H1 (cell line): ENCODE measurements around the gene EPS8. TPM values are rescaled to one million over a fixed set of nuclear protein-coding genes. Genes with fewer than 3 reads are reported as not detected.

Experiments used
- CTCF ChIA-PET: fragments of 300-600 bp; sonication (Branson Sonifier 250); formaldehyde crosslinking; loops from one replicate; lab custom pipeline; 2021; ENCODE audit not compliant: partially characterized antibody; lab: Charles Lee
- POLR2A ChIA-PET: fragments of 300-600 bp; sonication (Branson Sonifier 250); formaldehyde crosslinking; loops from one replicate; lab custom pipeline; 2021; ENCODE audit warnings: inconsistent platforms; ENCODE audit not compliant: partially characterized antibody; lab: Charles Lee
- DNase-seq, 2 experiments: peaks; one replicate each; pipeline versions ENCODE4 v3.0.0 to v3.0.0-alpha.2; 2010 to 2022; ENCODE audit warnings: low spot score in 2 of 2, low read depth in 1 of 2, mixed read lengths in 1 of 2
- FAIRE-seq: peaks from 2 replicates; lab custom pipeline; 2011; peaks lifted over from hg19 to GRCh38; lab: Jason Lieb, UNC
- H2AFZ ChIP-seq: 2 replicates; pipeline ENCODE4 v1.8.1; 2012; ENCODE audit warnings: low read length, inconsistent platforms
- H2AK5ac ChIP-seq: 2 replicates; pipeline ENCODE4 v1.6.1; 2013; ENCODE audit warnings: low read depth, low read length
- H2BK120ac ChIP-seq: replicated peaks from 2 replicates; pipeline ENCODE3; 2013; ENCODE audit warnings: low read depth, low read length, inconsistent platforms
- H2BK12ac ChIP-seq: 2 replicates; pipeline ENCODE4 v1.6.1; 2013; ENCODE audit warnings: low read depth, low read length
- H2BK15ac ChIP-seq: 2 replicates; pipeline ENCODE4 v1.6.1; 2013; ENCODE audit warnings: low read length
- H2BK20ac ChIP-seq: 2 replicates; pipeline ENCODE4 v1.6.1; 2013; ENCODE audit warnings: low read length
- H2BK5ac ChIP-seq: 2 replicates; pipeline ENCODE4 v1.6.1; 2013; ENCODE audit warnings: low read depth, low read length
- H3K14ac ChIP-seq: 2 replicates; pipeline ENCODE4 v1.6.1; 2013; ENCODE audit warnings: inconsistent platforms; ENCODE audit not compliant: insufficient read length
- H3K18ac ChIP-seq: 2 replicates; pipeline ENCODE4 v1.6.1; 2013; ENCODE audit warnings: low read length; ENCODE audit errors: extremely low read depth
- H3K23ac ChIP-seq: 2 replicates; pipeline ENCODE4 v1.6.1; 2013; ENCODE audit warnings: inconsistent platforms; ENCODE audit not compliant: insufficient read length
- H3K23me2 ChIP-seq: 2 replicates; pipeline ENCODE4 v1.6.1; 2013; ENCODE audit warnings: low read depth, low read length
- H3K27ac ChIP-seq: 2 replicates; pipeline ENCODE4 v1.6.1; 2011; ENCODE audit warnings: low read depth, low read length, inconsistent platforms
- H3K27me3 ChIP-seq, 4 experiments: replicated peaks in 1 of 4; 1 replicate in 1 of 4; 2 replicates in 3 of 4; pipeline versions ENCODE4 v1.6.1 to v1.8.1; 2011 to 2013; ENCODE audit warnings: low read length in 3 of 4, mild to moderate bottlenecking in 3 of 4, inconsistent platforms in 2 of 4, mixed read lengths in 2 of 4, moderate library complexity in 1 of 4; ENCODE audit not compliant: control insufficient read depth in 3 of 4, insufficient read depth in 3 of 4; ENCODE audit errors: extremely low read depth in 1 of 4
- H3K36me3 ChIP-seq, 4 experiments: 2 replicates each; pipeline versions ENCODE4 v1.6.1 to v1.8.1; 2011 to 2013; ENCODE audit warnings: mild to moderate bottlenecking in 4 of 4, low read length in 3 of 4, moderate library complexity in 2 of 4, control low read depth in 1 of 4, inconsistent platforms in 1 of 4; ENCODE audit not compliant: insufficient read depth in 4 of 4, control insufficient read depth in 2 of 4
- H3K4ac ChIP-seq: replicated peaks from 2 replicates; pipeline ENCODE3; 2013; ENCODE audit warnings: low read length, low read depth, mixed read lengths, inconsistent platforms; ENCODE audit not compliant: insufficient read length
- H3K4me1 ChIP-seq, 4 experiments: replicated peaks in 1 of 4; 1 replicate in 1 of 4; 2 replicates in 3 of 4; pipeline versions ENCODE4 v1.6.1 to v1.8.1; 2011 to 2013; ENCODE audit warnings: low read length in 3 of 4, inconsistent platforms in 2 of 4, mixed read lengths in 1 of 4; ENCODE audit not compliant: insufficient read depth in 4 of 4, control insufficient read depth in 3 of 4
- H3K4me2 ChIP-seq, 2 experiments: 2 replicates each; pipeline versions ENCODE4 v1.6.1 to v1.8.1; 2011 to 2013; ENCODE audit warnings: low read depth in 2 of 2, low read length in 2 of 2, control low read depth in 1 of 2, inconsistent platforms in 1 of 2, mild to moderate bottlenecking in 1 of 2; ENCODE audit not compliant: insufficient read depth in 1 of 2
- H3K4me3 ChIP-seq, 4 experiments: fragments of 200-600, 300-600 bp in 1 of 4; sonication (generic), shearing (Covaris generic), sonication (Bioruptor Twin) in 1 of 4; 2 replicates each; pipeline versions ENCODE4 v1.5.1 to v1.8.1; 2011 to 2016; ENCODE audit warnings: low read length in 4 of 4, low read depth in 3 of 4, control low read depth in 2 of 4, inconsistent platforms in 2 of 4, mild to moderate bottlenecking in 2 of 4, mixed read lengths in 1 of 4, moderate library complexity in 1 of 4; ENCODE audit not compliant: insufficient read depth in 2 of 4; ENCODE audit errors: extremely low read depth in 1 of 4
- H3K56ac ChIP-seq: replicated peaks from 2 replicates; pipeline ENCODE3; 2013; ENCODE audit warnings: low read depth, mild to moderate bottlenecking, mixed read lengths, low read length, inconsistent platforms; ENCODE audit not compliant: insufficient read length
- H3K79me1 ChIP-seq: 2 replicates; pipeline ENCODE4 v1.6.1; 2013; ENCODE audit warnings: low read depth, low read length, control low read depth
- H3K79me2 ChIP-seq, 2 experiments: 2 replicates each; pipeline versions ENCODE4 v1.6.1 to v1.8.1; 2012 to 2013; ENCODE audit warnings: low read length in 2 of 2, mild to moderate bottlenecking in 2 of 2, inconsistent platforms in 1 of 2; ENCODE audit not compliant: insufficient read depth in 2 of 2, control insufficient read depth in 1 of 2
- H3K9ac ChIP-seq, 4 experiments: replicated peaks in 1 of 4; 1 replicate in 1 of 4; 2 replicates in 3 of 4; pipeline versions ENCODE4 v1.6.1 to v1.8.1; 2011 to 2013; ENCODE audit warnings: low read depth in 3 of 4, low read length in 3 of 4, control low read depth in 2 of 4, mild to moderate bottlenecking in 2 of 4, moderate library complexity in 2 of 4, inconsistent platforms in 1 of 4; ENCODE audit errors: extremely low read depth in 1 of 4
- H3K9me3 ChIP-seq, 2 experiments: 2 replicates each; pipeline versions ENCODE4 v1.6.1 to v1.8.1; 2012 to 2013; ENCODE audit warnings: mild to moderate bottlenecking in 2 of 2, moderate library complexity in 2 of 2, control low read depth in 1 of 2, inconsistent platforms in 1 of 2, low read depth in 1 of 2, low read length in 1 of 2, mixed read lengths in 1 of 2; ENCODE audit not compliant: insufficient read depth in 2 of 2
- H4K20me1 ChIP-seq, 2 experiments: replicated peaks in 1 of 2; 2 replicates each; pipeline versions ENCODE3 to v1.8.1; 2011 to 2013; ENCODE audit warnings: inconsistent platforms in 2 of 2, low read length in 2 of 2, mild to moderate bottlenecking in 1 of 2; ENCODE audit not compliant: insufficient read depth in 2 of 2, control insufficient read depth in 1 of 2
- H4K5ac ChIP-seq: 2 replicates; pipeline ENCODE4 v1.6.1; 2013; ENCODE audit warnings: low read length, low read depth, mixed read lengths, inconsistent platforms; ENCODE audit not compliant: insufficient read length
- H4K8ac ChIP-seq: 2 replicates; pipeline ENCODE4 v1.8.0; 2013; ENCODE audit warnings: mild to moderate bottlenecking, moderate library complexity, low read length, inconsistent platforms; ENCODE audit not compliant: insufficient read depth; ENCODE audit errors: extremely low read depth
- H4K91ac ChIP-seq: replicated peaks from 2 replicates; pipeline ENCODE3; 2013; ENCODE audit warnings: low read length, mixed read lengths, inconsistent platforms; ENCODE audit not compliant: insufficient read length
- ATF3 ChIP-seq: IDR thresholded peaks from 2 replicates; pipeline ENCODE4 v1.6.1; 2011; ENCODE audit warnings: low read depth, mild to moderate bottlenecking, low read length; ENCODE audit not compliant: insufficient read depth
- CEBPB ChIP-seq: IDR thresholded peaks from 2 replicates; pipeline ENCODE4 v1.6.1; 2012; ENCODE audit warnings: low read depth, low read length
- CREB1 ChIP-seq: IDR thresholded peaks from 2 replicates; pipeline ENCODE4 v1.6.1; 2012; ENCODE audit warnings: inconsistent platforms
- CTCF ChIP-seq, 3 experiments: IDR thresholded peaks; 1 replicate in 2 of 3; 2 replicates in 1 of 3; pipeline versions ENCODE4 v1.5.1 to v1.6.1; 2011; ENCODE audit warnings: low read length in 3 of 3, mild to moderate bottlenecking in 3 of 3, inconsistent platforms in 2 of 3, low read depth in 1 of 3, moderate library complexity in 1 of 3; ENCODE audit not compliant: insufficient read depth in 1 of 3; ENCODE audit errors: control extremely low read depth in 1 of 3
- EZH2 ChIP-seq: fragments of 200-600 bp; sonication (generic); IDR thresholded peaks from 2 replicates; pipeline ENCODE4 v1.7.1; 2012; ENCODE audit warnings: low read depth, mild to moderate bottlenecking, moderate library complexity, low read length, inconsistent platforms; ENCODE audit not compliant: severe bottlenecking
- GABPA ChIP-seq: IDR thresholded peaks from 2 replicates; pipeline ENCODE4 v1.6.1; 2011; ENCODE audit warnings: mild to moderate bottlenecking, low read length, moderate library complexity, borderline replicate concordance; ENCODE audit not compliant: insufficient read depth
- GTF2F1 ChIP-seq: IDR thresholded peaks from 2 replicates; pipeline ENCODE4 v1.6.1; 2012; ENCODE audit warnings: low read depth, low read length, improper control_type of control experiment, borderline replicate concordance
- KDM4A ChIP-seq: IDR thresholded peaks from one replicate; pipeline ENCODE4 v1.7.1; 2012; ENCODE audit warnings: low read depth, mild to moderate bottlenecking, moderate library complexity, low read length, inconsistent platforms; ENCODE audit not compliant: severe bottlenecking
- SP1 ChIP-seq: IDR thresholded peaks from 2 replicates; pipeline ENCODE4 v1.6.1; 2011; ENCODE audit warnings: low read depth, low read length
- SUZ12 ChIP-seq: fragments of 200-600 bp; sonication (generic); IDR thresholded peaks from 2 replicates; pipeline ENCODE4 v1.6.1; 2012; ENCODE audit warnings: mild to moderate bottlenecking, inconsistent platforms, low read length, moderate library complexity, mixed read lengths
- TBP ChIP-seq: IDR thresholded peaks from 2 replicates; pipeline ENCODE4 v1.6.1; 2011; ENCODE audit warnings: low read depth, low read length, improper control_type of control experiment
- TEAD4 ChIP-seq: IDR thresholded peaks from 2 replicates; pipeline ENCODE4 v1.6.1; 2012; ENCODE audit warnings: low read depth, low read length, inconsistent platforms, mixed read lengths
- WGBS, 2 experiments: shearing (Covaris generic) in 1 of 2; methylation state at CpG; one replicate each; pipeline versions ENCODE4 v1.1.6 to v1.1.7; 2013 to 2015; ENCODE audit warnings: low lambda C conversion rate in 2 of 2, mixed read lengths in 2 of 2, inconsistent platforms in 1 of 2, low coverage in 1 of 2, missing lambda C conversion rate in 1 of 2; ENCODE audit not compliant: insufficient replicate concordance in 2 of 2, insufficient coverage in 1 of 2, insufficient read length in 1 of 2; ENCODE audit errors: extremely low coverage in 1 of 2, missing lambda C conversion rate in 1 of 2; 5-methylcytosine and 5-hydroxymethylcytosine counted together
- polyA plus RNA-seq, 7 experiments: library from polyadenylated mRNA; depleted of rRNA in 3 of 7; stranded (reverse) in 5 of 7; unstranded in 2 of 7; fragments of >200 nt in 5 of 7; fragments of 200-250 nt in 2 of 7; gene quantifications; 1 replicate in 5 of 7; 2 replicates in 1 of 7; 4 replicates in 1 of 7; pipeline versions ENCODE4 v1.2.1 to v1.2.3, GENCODE V29; 2011 to 2013; ENCODE audit warnings: missing spikeins in 2 of 7, mixed read lengths in 2 of 7
- total RNA-seq: library from RNA; stranded (reverse); fragmentation: NEBNext Ultra II Directional; extraction: Animal tissue kit (Norgen Biotek cat#: 25700); gene quantifications from 2 replicates; pipeline ENCODE4 v1.2.1, GENCODE V29; 2021

EPS8 gene
- total and polyA plus RNA-seq, 2 of the 8 experiments (the other 6 are each of a cell fraction or from before 2014, with no cell fraction given), result 3.0 to 4.6 TPM

- Histone ChIP-seq H3K23ac (no peak overlapping the region), H3K27me3 (no peaks in the 10 kb centered on the region), H2BK15ac (no peak overlapping the region), H3K79me1 (no peaks in the 10 kb centered on the region), H3K23me2 (no peaks in the 10 kb centered on the region), H3K4me2 (no peak overlapping the region), H2BK5ac (no peak overlapping the region), H4K91ac (no peak overlapping the region), H2AK5ac (no peak overlapping the region), H3K18ac (no peak overlapping the region), H3K9ac (no peak overlapping the region), H3K27ac (no peak overlapping the region), H3K56ac (no peak overlapping the region), H3K9me3 (no peaks in the 10 kb centered on the region), H2AFZ (no peak overlapping the region), H3K4me1 (peaks cover 0 to 4% (median 0%) of the 10 kb centered on the region in 4 experiments; a peak in 2 of 7 replicates), H2BK20ac (no peak overlapping the region), H2BK120ac (no peak overlapping the region), H3K4ac (no peak overlapping the region), H3K79me2 (no peaks in the 10 kb centered on the region), H3K14ac (no peak overlapping the region), H4K20me1 (no peaks in the 10 kb centered on the region), H3K4me3 (no peak overlapping the region), H3K36me3 (no peaks in the 10 kb centered on the region), H4K8ac (no peak overlapping the region), H4K5ac (no peak overlapping the region), H2BK12ac (no peak overlapping the region)
- ChIA-PET POLR2A (no interaction called here), CTCF (no interaction called here)
- no peak for TF ChIP-seq CEBPB
- TF ChIP-seq TBP, result no peak
- no peak for TF ChIP-seq KDM4A
- TF ChIP-seq ATF3, result no peak
- TF ChIP-seq GABPA, result no peak
- TF ChIP-seq CREB1, result no peak
- no peak for TF ChIP-seq CTCF (IDR thresholded peaks at IDR 0.05; ENCODE audit: control extremely low read depth in 1 of 3, insufficient read depth in 1 of 3, low read depth in 1 of 3, low read length in 3 of 3)
- no peak for TF ChIP-seq EZH2
- no peak for TF ChIP-seq SP1
- no peak for TF ChIP-seq SUZ12
- TF ChIP-seq TEAD4, result no peak
- TF ChIP-seq GTF2F1, result no peak
- WGBS, 2 experiments, result 80% methylated on average over 1 of the region's 1 CpG; no CpG with 5 or more reads in 1 of the 2 experiments
- DNase-seq (no peak), FAIRE-seq (no peak)
Measured at GRCh38 chr12:15763328-15763727, 25.9 kb downstream of the EPS8 start.
